Measurements from ENCODE around the gene UGT1A10. TPM values are rescaled to one million over a fixed set of nuclear protein-coding genes. Genes with fewer than 3 reads are reported as not detected.

Gene UGT1A10
- total and polyA plus RNA-seq, 10 of the 15 experiments (the other 5 are each of a cell fraction or from before 2014, with no cell fraction given): not detected

DNA sequence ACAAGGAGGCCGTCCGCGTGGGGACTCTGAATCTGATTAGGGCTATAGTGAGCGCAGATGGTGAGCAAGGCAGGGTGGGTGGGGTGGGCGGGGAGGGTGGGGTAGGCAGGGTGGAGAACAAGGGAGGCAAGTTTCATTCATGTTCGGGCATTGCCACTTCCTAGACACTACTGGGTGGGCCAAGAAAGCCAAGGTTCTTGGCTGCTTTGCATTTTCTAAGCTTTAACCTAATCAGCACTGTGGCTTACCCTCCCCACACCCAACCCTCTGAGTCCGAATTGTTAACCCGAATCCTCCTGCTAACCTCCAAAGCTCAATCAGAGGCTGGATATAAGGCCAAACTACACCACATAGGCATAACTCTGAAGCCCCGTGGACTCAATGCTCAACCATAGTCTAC is 160.0 kb downstream of the UGT1A10 start (continued):
- TF ChIP-seq, protein P1, sequence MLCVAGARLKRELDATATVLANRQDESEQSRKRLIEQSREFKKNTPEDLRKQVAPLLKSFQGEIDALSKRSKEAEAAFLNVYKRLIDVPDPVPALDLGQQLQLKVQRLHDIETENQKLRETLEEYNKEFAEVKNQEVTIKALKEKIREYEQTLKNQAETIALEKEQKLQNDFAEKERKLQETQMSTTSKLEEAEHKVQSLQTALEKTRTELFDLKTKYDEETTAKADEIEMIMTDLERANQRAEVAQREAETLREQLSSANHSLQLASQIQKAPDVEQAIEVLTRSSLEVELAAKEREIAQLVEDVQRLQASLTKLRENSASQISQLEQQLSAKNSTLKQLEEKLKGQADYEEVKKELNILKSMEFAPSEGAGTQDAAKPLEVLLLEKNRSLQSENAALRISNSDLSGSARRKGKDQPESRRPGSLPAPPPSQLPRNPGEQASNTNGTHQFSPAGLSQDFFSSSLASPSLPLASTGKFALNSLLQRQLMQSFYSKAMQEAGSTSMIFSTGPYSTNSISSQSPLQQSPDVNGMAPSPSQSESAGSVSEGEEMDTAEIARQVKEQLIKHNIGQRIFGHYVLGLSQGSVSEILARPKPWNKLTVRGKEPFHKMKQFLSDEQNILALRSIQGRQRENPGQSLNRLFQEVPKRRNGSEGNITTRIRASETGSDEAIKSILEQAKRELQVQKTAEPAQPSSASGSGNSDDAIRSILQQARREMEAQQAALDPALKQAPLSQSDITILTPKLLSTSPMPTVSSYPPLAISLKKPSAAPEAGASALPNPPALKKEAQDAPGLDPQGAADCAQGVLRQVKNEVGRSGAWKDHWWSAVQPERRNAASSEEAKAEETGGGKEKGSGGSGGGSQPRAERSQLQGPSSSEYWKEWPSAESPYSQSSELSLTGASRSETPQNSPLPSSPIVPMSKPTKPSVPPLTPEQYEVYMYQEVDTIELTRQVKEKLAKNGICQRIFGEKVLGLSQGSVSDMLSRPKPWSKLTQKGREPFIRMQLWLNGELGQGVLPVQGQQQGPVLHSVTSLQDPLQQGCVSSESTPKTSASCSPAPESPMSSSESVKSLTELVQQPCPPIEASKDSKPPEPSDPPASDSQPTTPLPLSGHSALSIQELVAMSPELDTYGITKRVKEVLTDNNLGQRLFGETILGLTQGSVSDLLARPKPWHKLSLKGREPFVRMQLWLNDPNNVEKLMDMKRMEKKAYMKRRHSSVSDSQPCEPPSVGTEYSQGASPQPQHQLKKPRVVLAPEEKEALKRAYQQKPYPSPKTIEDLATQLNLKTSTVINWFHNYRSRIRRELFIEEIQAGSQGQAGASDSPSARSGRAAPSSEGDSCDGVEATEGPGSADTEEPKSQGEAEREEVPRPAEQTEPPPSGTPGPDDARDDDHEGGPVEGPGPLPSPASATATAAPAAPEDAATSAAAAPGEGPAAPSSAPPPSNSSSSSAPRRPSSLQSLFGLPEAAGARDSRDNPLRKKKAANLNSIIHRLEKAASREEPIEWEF (IDR thresholded peaks at IDR 0.05; ENCODE audit: insufficient replicate concordance, low read depth, low read length): no peak

DNA sequence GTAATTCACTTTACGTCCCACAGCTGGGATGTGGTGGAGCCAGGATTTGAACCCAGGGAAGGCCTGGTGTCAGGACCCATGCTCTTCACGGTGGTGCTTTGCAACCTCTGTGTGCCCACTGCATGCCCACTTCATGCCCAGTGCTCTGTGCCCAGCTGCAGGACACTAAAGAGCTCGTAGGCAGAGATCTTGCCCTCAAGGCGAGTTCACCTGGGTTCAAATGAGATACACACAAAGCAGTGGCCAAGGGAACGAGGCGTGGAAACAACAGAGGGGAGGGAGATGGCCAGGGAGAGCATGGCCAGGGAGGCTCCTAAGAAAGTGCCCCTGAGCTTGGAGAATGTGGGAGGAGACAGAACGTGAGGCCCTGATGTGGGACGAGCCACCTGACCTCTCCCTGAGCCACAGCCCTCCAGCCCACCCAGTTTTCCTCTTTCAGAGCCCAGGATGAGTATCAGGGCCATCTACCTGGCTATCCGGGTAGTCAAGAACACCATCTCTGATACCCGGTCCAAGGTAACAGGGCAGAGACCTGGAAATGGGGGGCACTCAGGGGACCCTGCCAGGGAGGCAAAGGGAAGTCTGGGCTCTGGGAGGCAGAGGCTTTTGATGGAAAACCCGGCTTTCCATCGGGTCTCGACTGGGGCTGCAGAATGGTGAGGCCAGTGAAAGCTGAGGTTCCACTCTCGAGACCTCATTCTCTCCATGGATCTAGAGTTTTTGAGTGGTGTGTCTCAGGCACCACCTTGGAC is 162.3 kb downstream of the UGT1A10 start:
- 27% methylated on average over 14 of the region's 14 CpGs for WGBS (ENCODE audit: insufficient coverage, insufficient replicate concordance, low lambda C conversion rate, missing lambda C conversion rate)
- intact Hi-C loops (cut with micrococcal nuclease; ENCODE audit: unreplicated experiment) (no loop called here), in situ Hi-C loops (cut with MboI) (no loop called here)
- no peak overlapping the region for H3K9ac ChIP-seq (ENCODE audit: control insufficient read depth, insufficient read depth, low read length)
- H3K4me1 ChIP-seq (ENCODE audit: control insufficient read depth, insufficient read depth, low read length): no peaks in the 10 kb centered on the region
- no peaks in the 10 kb centered on the region for H3K36me3 ChIP-seq (ENCODE audit: control insufficient read depth in 2 of 2, insufficient read depth in 2 of 2, low read length in 1 of 2)
- RAD21 ChIA-PET (ENCODE audit: unreplicated experiment): no interaction called here
- SMC1A ChIA-PET (ENCODE audit: uncharacterized antibody, unreplicated experiment): no interaction called here
- no peak overlapping the region for H3K4me3 ChIP-seq
- BruUV-seq (replicated peaks): no TSS peak
- DNase-seq (ENCODE audit: low read depth, low spot score): no peak
- no peak overlapping the region for H3K4me2 ChIP-seq (ENCODE audit: control insufficient read depth, insufficient read depth)
- H3K27me3 ChIP-seq (replicated peaks in 1 of 2; ENCODE audit: control insufficient read depth in 2 of 2, insufficient read depth in 2 of 2, low read length in 1 of 2): no peaks in the 10 kb centered on the region; a peak in 2 of 4 replicates
- FAIRE-seq: no peak
- H4K20me1 ChIP-seq (ENCODE audit: control insufficient read depth, insufficient read depth): no peaks in the 10 kb centered on the region
- POLR2A ChIA-PET: no interaction called here
- ATAC-seq: no peak
- no peak overlapping the region for H3K27ac ChIP-seq (ENCODE audit: control insufficient read depth, insufficient read depth)
- TF ChIP-seq BCL11A (IDR thresholded peaks at IDR 0.05; ENCODE audit: low read depth, low read length): no peak
- H3K9me3 ChIP-seq (replicated peaks; ENCODE audit: control insufficient read depth, insufficient read depth, low read length): no peaks in the 10 kb centered on the region
- H3K79me2 ChIP-seq (ENCODE audit: control insufficient read depth, insufficient read depth, low read length): no peaks in the 10 kb centered on the region
- H2AFZ ChIP-seq (ENCODE audit: control insufficient read depth, low read depth, low read length): no peak overlapping the region
- CTCF ChIA-PET: no interaction called here

Measured in GM12878 (cell line).